MM.1S (cell line): ENCODE results near the gene ATG4C.
"Not testable (repeated sequence)": the region's sequence is repeated elsewhere in the genome, so short reads cannot be mapped to it uniquely, and the experiment has no call there.

ENCODE experiments used
- DNase-seq: peaks from one replicate; pipeline ENCODE4 v3.0.0-alpha.2; 2015
- H2AFZ ChIP-seq: fragments of 300-600 bp; sonication (generic); 2 replicates; pipeline ENCODE4 v1.6.0; 2016; ENCODE audit warnings: antibody characterized with exemption, low read length
- H3F3A ChIP-seq: fragments of 300-600 bp; sonication (generic); 2 replicates; pipeline ENCODE4 v1.6.1; 2016; ENCODE audit warnings: mild to moderate bottlenecking, antibody characterized with exemption, low read length, moderate library complexity, mixed read lengths; ENCODE audit not compliant: insufficient read depth
- H3K27ac ChIP-seq: fragments of 300-600 bp; sonication (generic); 2 replicates; pipeline ENCODE4 v1.5.1; 2016; ENCODE audit warnings: mild to moderate bottlenecking, low read length
- H3K27me3 ChIP-seq: fragments of 300-600 bp; sonication (generic); replicated peaks from 2 replicates; pipeline ENCODE4 v1.6.0; 2016; ENCODE audit warnings: low read length; ENCODE audit not compliant: insufficient read depth
- H3K36me3 ChIP-seq: fragments of 300-600 bp; sonication (generic); replicated peaks from 2 replicates; pipeline ENCODE4 v1.6.1; 2016; ENCODE audit warnings: mild to moderate bottlenecking, low read length, mixed read lengths; ENCODE audit not compliant: insufficient read depth
- H3K4me1 ChIP-seq: fragments of 300-600 bp; sonication (generic); 2 replicates; pipeline ENCODE4 v1.6.1; 2016; ENCODE audit warnings: low read length, mixed read lengths
- H3K4me2 ChIP-seq: fragments of 300-600 bp; sonication (generic); 2 replicates; pipeline ENCODE4 v1.6.0; 2016; ENCODE audit warnings: low read depth, low read length
- H3K4me3 ChIP-seq: fragments of 300-600 bp; sonication (generic); 2 replicates; pipeline ENCODE4 v1.5.1; 2016; ENCODE audit warnings: low read length, mixed read lengths
- H3K79me2 ChIP-seq: fragments of 300-600 bp; sonication (generic); 2 replicates; pipeline ENCODE4 v1.6.1; 2016; ENCODE audit warnings: mixed run types, low read length, mixed read lengths
- H3K9ac ChIP-seq: fragments of 300-600 bp; sonication (generic); 2 replicates; pipeline ENCODE4 v1.6.1; 2016; ENCODE audit warnings: low read length, mixed read lengths
- H3K9me2 ChIP-seq: fragments of 300-600 bp; sonication (generic); replicated peaks from 2 replicates; pipeline ENCODE4 v1.6.1; 2016; ENCODE audit warnings: mild to moderate bottlenecking, low read length, mixed read lengths; ENCODE audit not compliant: insufficient read depth
- H3K9me3 ChIP-seq: fragments of 300-600 bp; sonication (generic); replicated peaks from 2 replicates; pipeline ENCODE4 v1.6.1; 2016; ENCODE audit warnings: mild to moderate bottlenecking, low read length, mixed read lengths; ENCODE audit not compliant: insufficient read depth
- H4K20me1 ChIP-seq: fragments of 300-600 bp; sonication (generic); 2 replicates; pipeline ENCODE4 v1.6.1; 2016; ENCODE audit warnings: mild to moderate bottlenecking, low read length, moderate library complexity, mixed read lengths; ENCODE audit not compliant: insufficient read depth
- CTCF ChIP-seq: fragments of 300-600 bp; sonication (generic); IDR thresholded peaks from 2 replicates; pipeline ENCODE4 v1.5.1; 2016; ENCODE audit warnings: antibody characterized with exemption, low read length, mixed read lengths
- EZH2 ChIP-seq: fragments of 300-600 bp; sonication (generic); optimal IDR thresholded peaks from 2 replicates; pipeline ENCODE3; 2017; ENCODE audit warnings: low read depth, mild to moderate bottlenecking, antibody characterized with exemption, low read length, mixed read lengths
- EZH2phosphoT487 ChIP-seq: fragments of 300-600 bp; sonication (generic); IDR thresholded peaks from 2 replicates; pipeline ENCODE4 v1.6.1; 2018; ENCODE audit warnings: antibody characterized with exemption, low read length

ATG4C gene

DNA sequence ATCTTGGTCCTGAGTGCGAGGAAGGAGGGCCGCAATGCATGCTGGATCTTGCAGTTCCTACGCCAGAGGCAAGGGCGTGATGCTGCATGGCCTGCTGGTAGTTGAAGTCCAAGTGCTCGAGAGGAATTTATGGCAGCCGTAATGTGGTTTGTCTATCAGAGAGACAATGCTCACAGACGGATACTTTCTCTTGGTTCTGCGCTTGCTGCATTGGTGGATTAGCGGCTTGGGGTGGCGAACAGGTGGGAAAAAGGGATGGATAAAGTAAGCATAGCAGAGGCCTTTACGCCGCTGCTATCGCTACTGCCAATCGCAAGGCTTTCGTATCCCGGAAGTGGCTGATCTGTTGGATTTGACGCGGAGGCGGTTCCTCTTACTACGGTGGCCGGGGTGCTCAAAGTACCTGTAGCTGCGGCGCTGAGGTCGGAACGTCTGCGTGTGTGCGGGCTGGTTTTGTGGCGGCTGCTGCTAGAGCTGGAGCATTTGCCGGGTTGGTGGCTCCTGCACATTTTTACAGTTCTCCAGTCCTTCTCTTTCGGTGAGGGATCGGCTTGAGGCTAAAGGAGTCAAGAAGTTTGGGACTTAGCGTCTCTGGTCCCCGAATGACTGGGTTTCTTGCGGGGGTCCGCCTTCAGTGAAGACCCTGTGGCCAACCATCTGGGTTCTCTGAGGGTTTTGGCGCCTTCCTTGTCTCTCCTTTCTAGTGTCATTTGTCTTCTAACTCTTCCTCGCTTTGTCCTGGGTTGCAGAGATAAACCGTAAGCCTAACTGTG, at the start of gene ATG4C:
Gene ATG4C (plus strand): TSS at position 397 of the 773 bp plus-strand sequence. CDS start 19,655 bp downstream, outside the sequence.
- Histone ChIP-seq H3K4me2 (peak within 1 kb of the TSS; percentile 90), H3K27ac (peak within 1 kb of the TSS; percentile 65; the same call in 1 of the 2 replicates), H3K36me3 (no peaks in the 10 kb centered on the region), H3K9ac (peak within 1 kb of the TSS; percentile 67), H3K4me1 (peaks cover 9% of the 10 kb centered on the region; the same call in 1 of the 2 replicates), H3K27me3 (no peaks in the 10 kb centered on the region), H3F3A (0 out of 2 replicates have a peak, but pooled peaks cover 6% of the 10 kb centered on the region), H3K9me2 (no peaks in the 10 kb centered on the region), H3K79me2 (peaks cover 32% of the 10 kb centered on the region), H4K20me1 (no peaks in the 10 kb centered on the region), H3K4me3 (peak within 1 kb of the TSS; percentile 93), H3K9me3 (no peaks in the 10 kb centered on the region), H2AFZ (peak within 1 kb of the TSS; percentile 91)
- DNase-seq, result peak; percentile 98
- TF ChIP-seq CTCF, result no peak
- TF ChIP-seq EZH2phosphoT487, result no peak
- no peak for TF ChIP-seq EZH2

DNA sequence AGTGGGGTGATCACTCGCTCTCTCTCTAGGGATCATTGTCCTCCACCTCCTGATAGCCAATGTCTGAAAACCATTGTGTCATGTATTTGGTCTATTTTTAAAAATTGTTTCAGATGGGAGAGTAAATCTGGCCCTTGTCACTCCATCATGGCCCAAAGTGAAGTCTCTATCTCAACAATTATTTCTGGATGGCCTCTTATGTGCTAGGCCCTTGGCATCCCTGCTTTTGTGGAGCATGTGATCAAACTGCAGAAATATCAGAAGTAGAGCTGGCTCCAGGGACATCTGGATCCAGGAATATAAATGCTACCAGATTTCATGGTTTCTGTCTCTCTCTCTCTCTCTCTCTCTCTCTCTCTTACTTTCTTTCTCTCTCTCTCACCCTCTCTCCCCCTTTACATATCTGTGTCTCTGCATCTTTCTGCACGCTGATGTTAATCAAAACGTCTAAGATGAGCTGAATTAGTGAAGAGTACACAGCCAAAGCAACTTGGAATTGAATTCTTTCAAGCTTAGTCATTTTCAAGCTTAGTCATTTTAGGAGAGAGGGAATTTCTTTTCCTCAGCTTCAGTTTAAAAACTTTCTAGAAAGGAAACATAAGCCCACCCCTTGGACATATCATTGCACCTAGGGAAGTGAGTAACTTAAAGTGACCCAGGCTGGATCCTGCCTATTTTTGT, 48.3 kb upstream of the ATG4C start:
- H2AFZ ChIP-seq, result no peak overlapping the region

DNA sequence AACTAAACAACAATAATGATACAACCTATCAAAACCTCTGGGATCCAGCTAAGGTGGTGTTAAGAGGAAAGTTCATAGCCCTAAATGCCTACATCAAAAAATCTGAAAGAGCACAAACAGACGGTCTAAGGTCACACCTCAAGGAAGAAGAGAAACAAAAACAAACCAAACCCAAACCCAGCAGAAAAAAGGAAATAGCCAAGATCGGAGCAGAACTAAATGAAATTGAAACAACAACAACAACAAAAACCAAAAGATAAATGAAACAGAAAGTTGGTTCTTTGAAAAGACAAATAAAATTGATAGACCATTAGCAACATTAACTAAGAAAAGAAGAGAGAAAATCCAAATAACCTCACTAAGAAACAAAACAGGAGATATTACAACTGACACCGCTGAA, 43.2 kb upstream of the ATG4C start:
- DNase-seq, result peak; percentile 55
- Histone ChIP-seq H2AFZ (peak overlapping the region; percentile 54; the same call in 1 of the 2 replicates), H3K4me3 (peak overlapping the region; percentile 8; the same call in 1 of the 2 replicates), H3K4me2 (peak overlapping the region; percentile 49)
- not testable (repeated sequence) for H3F3A ChIP-seq, H3K79me2 ChIP-seq, H3K27me3 ChIP-seq, H3K9ac ChIP-seq, H3K4me1 ChIP-seq, H3K9me3 ChIP-seq, H4K20me1 ChIP-seq, H3K36me3 ChIP-seq, H3K27ac ChIP-seq, H3K9me2 ChIP-seq

More for the DNA sequence above, 48.3 kb upstream of the ATG4C start:
- H3K27me3 ChIP-seq, result no peaks in the 10 kb centered on the region
- no peaks in the 10 kb centered on the region for H3F3A ChIP-seq
- no peak overlapping the region for H3K9ac ChIP-seq
- TF ChIP-seq EZH2 (no peak), CTCF (no peak), EZH2phosphoT487 (no peak)
- no peaks in the 10 kb centered on the region for H3K36me3 ChIP-seq
- H3K9me2 ChIP-seq, result no peaks in the 10 kb centered on the region
- no peaks in the 10 kb centered on the region for H3K9me3 ChIP-seq
- H4K20me1 ChIP-seq, result no peaks in the 10 kb centered on the region
- no peak overlapping the region for H3K4me2 ChIP-seq
- H3K4me3 ChIP-seq, result no peak overlapping the region
- no peaks in the 10 kb centered on the region for H3K4me1 ChIP-seq
- H3K27ac ChIP-seq, result no peak overlapping the region
- no peaks in the 10 kb centered on the region for H3K79me2 ChIP-seq
- no peak for DNase-seq
